IMR-90 (cell line): ENCODE measurements around the gene LTBP1. TPM values are rescaled to one million over a fixed set of nuclear protein-coding genes. Genes with fewer than 3 reads are reported as not detected.

ENCODE experiments used
- ATAC-seq: fragments of 200-7000 bp; cut with Tn5 transposase; 2 replicates; pipeline ENCODE4 v1.9.1; 2020; ENCODE audit warnings: low read depth, mild to moderate bottlenecking, moderate library complexity
- BruUV-seq: library from RNA; stranded (reverse); fragments of 400-500 nt; replicated peaks from 2 replicates; lab custom pipeline; 2021; lab: Mats Ljungman, UMichigan
- CTCF ChIA-PET: fragments of 300-600 bp; formaldehyde crosslinking; extraction: SDS; loops from one replicate; lab custom pipeline; 2021; ENCODE audit warnings: antibody characterized with exemption; lab: Yijun Ruan, JAX
- POLR2A ChIA-PET: fragments of 300-600 bp; sonication (Branson Sonifier 250); formaldehyde crosslinking; loops from one replicate; lab custom pipeline; 2022; ENCODE audit warnings: antibody characterized with exemption; ENCODE audit not compliant: unreplicated experiment; lab: Charles Lee
- DNase-seq: peaks from one replicate; pipeline ENCODE4 v3.0.0; 2013
- H2AFZ ChIP-seq: replicated peaks from 2 replicates; pipeline ENCODE3; 2013; ENCODE audit warnings: low read length, mild to moderate bottlenecking; ENCODE audit not compliant: poor library complexity
- H2AK5ac ChIP-seq: 2 replicates; pipeline ENCODE4 v1.6.1; 2013; ENCODE audit warnings: low read depth, low read length, inconsistent platforms
- H2AK9ac ChIP-seq: replicated peaks from 2 replicates; pipeline ENCODE3; 2013; ENCODE audit warnings: mild to moderate bottlenecking, low read depth, low read length, moderate library complexity; ENCODE audit not compliant: poor library complexity
- H2BK120ac ChIP-seq: 2 replicates; pipeline ENCODE4 v1.6.1; 2013; ENCODE audit warnings: low read depth, low read length, inconsistent platforms
- H2BK15ac ChIP-seq: 3 replicates; pipeline ENCODE4 v1.6.1; 2013; ENCODE audit warnings: low read depth, low read length, inconsistent platforms
- H2BK20ac ChIP-seq: 2 replicates; pipeline ENCODE4 v1.6.1; 2013; ENCODE audit warnings: low read depth, mild to moderate bottlenecking, inconsistent platforms, low read length, moderate library complexity
- H2BK5ac ChIP-seq: 2 replicates; pipeline ENCODE4 v1.6.1; 2013; ENCODE audit warnings: mild to moderate bottlenecking, low read depth, low read length, inconsistent platforms; ENCODE audit not compliant: poor library complexity, severe bottlenecking
- H3K14ac ChIP-seq: replicated peaks from 2 replicates; pipeline ENCODE4 v1.6.1; 2013; ENCODE audit warnings: low read depth, low read length, inconsistent platforms
- H3K18ac ChIP-seq: 2 replicates; pipeline ENCODE4 v1.6.1; 2013; ENCODE audit warnings: low read depth, low read length, control low read depth
- H3K23ac ChIP-seq: 2 replicates; pipeline ENCODE4 v1.6.1; 2013; ENCODE audit warnings: low read depth, low read length, inconsistent platforms
- H3K27ac ChIP-seq: 2 replicates; pipeline ENCODE4 v1.5.1; 2013; ENCODE audit warnings: mild to moderate bottlenecking, control low read depth, low read length; ENCODE audit not compliant: insufficient read depth
- H3K27me3 ChIP-seq: 2 replicates; pipeline ENCODE4 v1.6.1; 2013; ENCODE audit warnings: low read length; ENCODE audit not compliant: control insufficient read depth, insufficient read depth
- H3K36me3 ChIP-seq: 2 replicates; pipeline ENCODE4 v1.6.1; 2013; ENCODE audit warnings: low read length, mixed read lengths; ENCODE audit not compliant: control insufficient read depth, insufficient read depth
- H3K4ac ChIP-seq: 2 replicates; pipeline ENCODE4 v1.6.1; 2013; ENCODE audit warnings: low read depth, low read length, inconsistent platforms
- H3K4me1 ChIP-seq: 2 replicates; pipeline ENCODE4 v1.6.1; 2013; ENCODE audit warnings: low read length, mixed read lengths; ENCODE audit not compliant: control insufficient read depth, insufficient read depth
- H3K4me2 ChIP-seq: 2 replicates; pipeline ENCODE4 v1.6.1; 2013; ENCODE audit warnings: low read depth, mild to moderate bottlenecking, control low read depth, low read length, moderate library complexity
- H3K4me3 ChIP-seq: 2 replicates; pipeline ENCODE4 v1.5.1; 2013; ENCODE audit warnings: low read depth, mild to moderate bottlenecking, control low read depth, low read length, moderate library complexity; ENCODE audit not compliant: insufficient read depth
- H3K56ac ChIP-seq: 2 replicates; pipeline ENCODE4 v1.6.1; 2013; ENCODE audit warnings: low read length, inconsistent platforms; ENCODE audit not compliant: insufficient read depth; ENCODE audit errors: extremely low read depth
- H3K79me1 ChIP-seq, 2 experiments: 2 replicates each; pipeline ENCODE4 v1.6.1; 2013; ENCODE audit warnings: low read length in 2 of 2, inconsistent platforms in 1 of 2, low read depth in 1 of 2
- H3K9ac ChIP-seq: 2 replicates; pipeline ENCODE4 v1.6.1; 2013; ENCODE audit warnings: low read depth, low read length, control low read depth
- H3K9me1 ChIP-seq: 2 replicates; pipeline ENCODE4 v1.6.1; 2013; ENCODE audit warnings: low read length, inconsistent platforms; ENCODE audit not compliant: insufficient read depth
- H3K9me3 ChIP-seq: 2 replicates; pipeline ENCODE4 v1.6.1; 2013; ENCODE audit warnings: low read length; ENCODE audit not compliant: control insufficient read depth, insufficient read depth
- H4K20me1 ChIP-seq: 2 replicates; pipeline ENCODE4 v1.6.1; 2013; ENCODE audit warnings: low read length, inconsistent platforms; ENCODE audit not compliant: insufficient read depth
- H4K5ac ChIP-seq: 2 replicates; pipeline ENCODE4 v1.6.1; 2013; ENCODE audit warnings: mild to moderate bottlenecking, low read depth, low read length, control low read depth
- H4K8ac ChIP-seq, 2 experiments: 2 replicates each; pipeline ENCODE4 v1.6.1; 2013; ENCODE audit warnings: low read depth in 2 of 2, low read length in 2 of 2, control low read depth in 1 of 2, inconsistent platforms in 1 of 2
- H4K91ac ChIP-seq: 2 replicates; pipeline ENCODE4 v1.6.1; 2013; ENCODE audit warnings: low read depth, low read length, inconsistent platforms; ENCODE audit not compliant: insufficient read depth
- BHLHE40 ChIP-seq: fragments of 150-350 bp; IDR thresholded peaks from 2 replicates; pipeline ENCODE4 v1.6.1; 2016; ENCODE audit warnings: mild to moderate bottlenecking, low read depth, low read length
- CEBPB ChIP-seq: IDR thresholded peaks from 2 replicates; pipeline ENCODE4 v1.6.1; 2012; ENCODE audit warnings: low read depth, low read length, improper control_type of control experiment
- CHD1 ChIP-seq: IDR thresholded peaks from 2 replicates; pipeline ENCODE4 v1.6.1; 2012; ENCODE audit warnings: low read depth, low read length, improper control_type of control experiment
- CTCF ChIP-seq: conservative IDR thresholded peaks from 2 replicates; pipeline ENCODE4 v1.5.1; 2012; ENCODE audit warnings: mild to moderate bottlenecking, low read depth, low read length, improper control_type of control experiment
- FOS ChIP-seq: fragments of 150-350 bp; IDR thresholded peaks from 2 replicates; pipeline ENCODE4 v1.6.1; 2016; ENCODE audit warnings: low read depth, low read length
- MAFK ChIP-seq: IDR thresholded peaks from 2 replicates; pipeline ENCODE4 v1.6.1; 2012; ENCODE audit warnings: low read depth, low read length, improper control_type of control experiment
- MAZ ChIP-seq: IDR thresholded peaks from 2 replicates; pipeline ENCODE4 v1.6.1; 2012; ENCODE audit warnings: low read depth, mild to moderate bottlenecking, low read length, improper control_type of control experiment, moderate library complexity, borderline replicate concordance
- MXI1 ChIP-seq: IDR thresholded peaks from 2 replicates; pipeline ENCODE4 v1.6.1; 2012; ENCODE audit warnings: low read depth, mild to moderate bottlenecking, low read length, moderate library complexity, borderline replicate concordance
- NFE2L2 ChIP-seq: fragments of 150-350 bp; IDR thresholded peaks from 2 replicates; pipeline ENCODE4 v1.6.1; 2016; ENCODE audit warnings: low read depth, mild to moderate bottlenecking, low read length
- POLR2A ChIP-seq: IDR thresholded peaks from 2 replicates; pipeline ENCODE4 v1.6.1; 2012; ENCODE audit warnings: mild to moderate bottlenecking, low read depth, low read length
- RAD21 ChIP-seq: IDR thresholded peaks from 2 replicates; pipeline ENCODE4 v1.6.1; 2012; ENCODE audit warnings: low read length, improper control_type of control experiment
- RCOR1 ChIP-seq: IDR thresholded peaks from 2 replicates; pipeline ENCODE4 v1.6.1; 2012; ENCODE audit warnings: mild to moderate bottlenecking, low read length, improper control_type of control experiment; ENCODE audit not compliant: insufficient replicate concordance
- RFX5 ChIP-seq: IDR thresholded peaks from 2 replicates; pipeline ENCODE4 v1.8.0; 2012; ENCODE audit warnings: low read depth, mild to moderate bottlenecking, low read length, moderate library complexity
- SMC3 ChIP-seq: fragments of 150-350 bp; IDR thresholded peaks from 2 replicates; pipeline ENCODE4 v1.6.1; 2016; ENCODE audit warnings: low read depth, mild to moderate bottlenecking, antibody characterized with exemption, low read length, moderate library complexity
- USF2 ChIP-seq: fragments of 150-350 bp; IDR thresholded peaks from 2 replicates; pipeline ENCODE4 v1.6.1; 2017; ENCODE audit warnings: mild to moderate bottlenecking, antibody characterized with exemption, low read length, low read depth
- WGBS, 2 experiments: methylation state at CpG; one replicate each; pipeline versions ENCODE4 v1.1.5 to v1.1.7; 2013; ENCODE audit warnings: missing lambda C conversion rate in 2 of 2; ENCODE audit not compliant: insufficient read length in 1 of 2; ENCODE audit errors: extremely low coverage in 2 of 2; 5-methylcytosine and 5-hydroxymethylcytosine counted together
- dilution Hi-C: fragments of 300-500 bp; cut with HindIII; formaldehyde crosslinking; loops from one replicate; pipeline ENCODE4 v1.14.3; 2018; ENCODE audit warnings: low sequenced_read_pairs; ENCODE audit not compliant: unreplicated experiment
- in situ Hi-C: fragments of 300-500 bp; cut with MboI; formaldehyde crosslinking; loops from 3 replicates; pipeline ENCODE4 v1.14.3; 2019; ENCODE audit warnings: low sequenced_read_pairs, inconsistent platforms, mixed read lengths
- intact Hi-C: fragments of 100-400 bp; cut with micrococcal nuclease; formaldehyde crosslinking; loops from 2 replicates; pipeline ENCODE4 v1.10.0; 2022
- polyA plus RNA-seq, 3 experiments: library from polyadenylated mRNA; depleted of rRNA; stranded (reverse); fragments of >200 nt; gene quantifications; 2 replicates each; pipeline ENCODE4 v1.2.3, GENCODE V29; 2012; ENCODE audit warnings: low replicate concordance in 1 of 3
- total RNA-seq: library from RNA; depleted of rRNA; stranded (reverse); fragments of >200 nt; gene quantifications from 2 replicates; pipeline ENCODE4 v1.2.3, GENCODE V29; 2012
- TF ChIP-seq, protein P1 (sequence below): fragments of 150-350 bp; IDR thresholded peaks from 2 replicates; pipeline ENCODE4 v1.6.1; 2016; ENCODE audit warnings: low read depth, mild to moderate bottlenecking, low read length, moderate library complexity, borderline replicate concordance

LTBP1 gene
- total and polyA plus RNA-seq, 2 of the 4 experiments (the other 2 are of a cell fraction): 235 to 326 TPM

- no peak overlapping the region for H3K18ac ChIP-seq
- H3K56ac ChIP-seq: no peak overlapping the region
- H3K9me1 ChIP-seq: no peaks in the 10 kb centered on the region
- H3K9me3 ChIP-seq: no peaks in the 10 kb centered on the region
- no peak overlapping the region for H2BK20ac ChIP-seq
- no peak overlapping the region for H3K9ac ChIP-seq
- H3K27ac ChIP-seq: no peak overlapping the region
- H3K79me1 ChIP-seq: peaks cover 19 to 31% of the 10 kb centered on the region in 2 experiments
- H2AFZ ChIP-seq: no peak overlapping the region
- in situ Hi-C loops: no loop called here
- no peak overlapping the region for H2BK120ac ChIP-seq
- no CpG with 5 or more reads among the region's 1 CpG for WGBS, 2 experiments
- no peak overlapping the region for H2AK5ac ChIP-seq
- no peak overlapping the region for H3K4me2 ChIP-seq
- H4K5ac ChIP-seq: no peak overlapping the region
- H3K23ac ChIP-seq: no peak overlapping the region
- H2AK9ac ChIP-seq: no peak overlapping the region
- dilution Hi-C loops: no loop called here
- no peaks in the 10 kb centered on the region for H3K27me3 ChIP-seq
- no peak overlapping the region for H4K91ac ChIP-seq
- ChIA-PET POLR2A (no interaction called here), CTCF (no interaction called here)
- no peak overlapping the region for H2BK15ac ChIP-seq
- no peaks in the 10 kb centered on the region for H3K36me3 ChIP-seq
- intact Hi-C loops: no loop called here
- H3K4me1 ChIP-seq: 0 out of 2 replicates have a peak, but pooled peaks cover 2% of the 10 kb centered on the region
- no peak for ATAC-seq
- H2BK5ac ChIP-seq: no peak overlapping the region
- DNase-seq: no peak
- no TSS peak for BruUV-seq
- TF ChIP-seq MAZ (no peak), CTCF (no peak), CHD1 (no peak), USF2 (no peak), MXI1 (no peak), RCOR1 (no peak), SMC3 (no peak), NFE2L2 (no peak), BHLHE40 (no peak), RFX5 (no peak), FOS (no peak), CEBPB (no peak), POLR2A (no peak), RAD21 (no peak), MAFK (no peak)
- TF ChIP-seq, protein P1, sequence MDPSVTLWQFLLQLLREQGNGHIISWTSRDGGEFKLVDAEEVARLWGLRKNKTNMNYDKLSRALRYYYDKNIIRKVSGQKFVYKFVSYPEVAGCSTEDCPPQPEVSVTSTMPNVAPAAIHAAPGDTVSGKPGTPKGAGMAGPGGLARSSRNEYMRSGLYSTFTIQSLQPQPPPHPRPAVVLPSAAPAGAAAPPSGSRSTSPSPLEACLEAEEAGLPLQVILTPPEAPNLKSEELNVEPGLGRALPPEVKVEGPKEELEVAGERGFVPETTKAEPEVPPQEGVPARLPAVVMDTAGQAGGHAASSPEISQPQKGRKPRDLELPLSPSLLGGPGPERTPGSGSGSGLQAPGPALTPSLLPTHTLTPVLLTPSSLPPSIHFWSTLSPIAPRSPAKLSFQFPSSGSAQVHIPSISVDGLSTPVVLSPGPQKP: no peak
- H4K8ac ChIP-seq: no peak overlapping the region
- no peak overlapping the region for H3K4me3 ChIP-seq
- H3K14ac ChIP-seq: no peak overlapping the region
- no peak overlapping the region for H3K4ac ChIP-seq
- H4K20me1 ChIP-seq: no peaks in the 10 kb centered on the region; the same call in 1 of the 2 replicates
Measured at GRCh38 chr2:33094303-33094702, 147.6 kb downstream of the LTBP1 start.
